PC-3 (cell line): ENCODE measurements around the gene NXPE4.

Source experiments
- EZH2 ChIP-seq: fragments of 300-600 bp; sonication (generic); IDR thresholded peaks from one replicate; pipeline ENCODE4 v1.6.1; 2017; ENCODE audit warnings: antibody characterized with exemption, mild to moderate bottlenecking, low read length; ENCODE audit not compliant: unreplicated experiment
- EZH2phosphoT487 ChIP-seq: fragments of 300-600 bp; sonication (generic); IDR thresholded peaks from 2 replicates; pipeline ENCODE4 v1.6.1; 2018; ENCODE audit warnings: mild to moderate bottlenecking, antibody characterized with exemption, low read length, borderline replicate concordance
- TF ChIP-seq, protein P1 (sequence below): fragments of 300-600 bp; sonication (generic); conservative IDR thresholded peaks from 2 replicates; pipeline ENCODE4 v1.5.1; 2017; ENCODE audit warnings: antibody characterized with exemption, low read depth, mild to moderate bottlenecking, low read length

- TF ChIP-seq, protein P1, sequence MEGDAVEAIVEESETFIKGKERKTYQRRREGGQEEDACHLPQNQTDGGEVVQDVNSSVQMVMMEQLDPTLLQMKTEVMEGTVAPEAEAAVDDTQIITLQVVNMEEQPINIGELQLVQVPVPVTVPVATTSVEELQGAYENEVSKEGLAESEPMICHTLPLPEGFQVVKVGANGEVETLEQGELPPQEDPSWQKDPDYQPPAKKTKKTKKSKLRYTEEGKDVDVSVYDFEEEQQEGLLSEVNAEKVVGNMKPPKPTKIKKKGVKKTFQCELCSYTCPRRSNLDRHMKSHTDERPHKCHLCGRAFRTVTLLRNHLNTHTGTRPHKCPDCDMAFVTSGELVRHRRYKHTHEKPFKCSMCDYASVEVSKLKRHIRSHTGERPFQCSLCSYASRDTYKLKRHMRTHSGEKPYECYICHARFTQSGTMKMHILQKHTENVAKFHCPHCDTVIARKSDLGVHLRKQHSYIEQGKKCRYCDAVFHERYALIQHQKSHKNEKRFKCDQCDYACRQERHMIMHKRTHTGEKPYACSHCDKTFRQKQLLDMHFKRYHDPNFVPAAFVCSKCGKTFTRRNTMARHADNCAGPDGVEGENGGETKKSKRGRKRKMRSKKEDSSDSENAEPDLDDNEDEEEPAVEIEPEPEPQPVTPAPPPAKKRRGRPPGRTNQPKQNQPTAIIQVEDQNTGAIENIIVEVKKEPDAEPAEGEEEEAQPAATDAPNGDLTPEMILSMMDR = no peak
- TF ChIP-seq EZH2 = no peak
- no peak for TF ChIP-seq EZH2phosphoT487
Observed at GRCh38 chr11:114623720-114624119, 28.1 kb upstream of the NXPE4 start.
